ENCODE data around the gene ANO7.

Gene ANO7

GRCh38 chr2:241272303-241273209, 84.1 kb downstream of the ANO7 start:
- DNase-seq (ENCODE audit: low read depth in 2 of 2), result peak; percentile 11 to 29

- DNase-seq (ENCODE audit: low read depth in 2 of 2), result no peak
Measured at GRCh38 chr2:241273210-241274020, 84.9 kb downstream of the ANO7 start.

GRCh38 chr2:241274127-241274526, 85.7 kb downstream of the ANO7 start:
- DNase-seq (ENCODE audit: low read depth in 2 of 2), result no peak

All from stimulated activated CD8-positive, alpha-beta memory T cell treated with anti-CD3 and anti-CD28 coated beads, Interleukin-15, amount 100 ng/mL, for 4 hours (primary cell).